Measurements from ENCODE around the gene ATE1.

GRCh38 chr10:121804460-121804859 lies 123.4 kb downstream of the ATE1 start:
- TF ChIP-seq TARDBP (IDR thresholded peaks at IDR 0.05) (no peak), SUZ12 (IDR thresholded peaks at IDR 0.05) (no peak), BHLHE40 (IDR thresholded peaks at IDR 0.05; ENCODE audit: borderline replicate concordance) (no peak), L3MBTL2 (conservative IDR thresholded peaks at IDR 0.05) (no peak), SP1 (IDR thresholded peaks at IDR 0.05) (no peak), FOXA1 (IDR thresholded peaks at IDR 0.05) (no peak), ELF4 (IDR thresholded peaks at IDR 0.05) (no peak), PKNOX1 (IDR thresholded peaks at IDR 0.05) (no peak), ARNT (IDR thresholded peaks at IDR 0.05) (no peak), FOXK2 (IDR thresholded peaks at IDR 0.05) (no peak), ZNF384 (IDR thresholded peaks at IDR 0.05) (no peak), HDGF (IDR thresholded peaks at IDR 0.05; ENCODE audit: borderline replicate concordance) (no peak), CTBP1 (IDR thresholded peaks at IDR 0.05; ENCODE audit: borderline replicate concordance) (no peak), FOXM1 (IDR thresholded peaks at IDR 0.05; ENCODE audit: borderline replicate concordance) (no peak)

Measured in HEK293T (cell line).